NCI-H146 treated with DMSO at 0.1 percent for 48 hours (cell line): ENCODE results near the gene MRPL28.
A peak's percentile ranks its signal among the peaks of the same experiment; 100 is the strongest.
"Not testable (repeated sequence)": the region's sequence is repeated elsewhere in the genome, so short reads cannot be mapped to it uniquely, and the experiment has no call there.

ENCODE experiments used
- DNase-seq: peaks from one replicate; lab custom pipeline; 2025; ENCODE audit not compliant: unreplicated experiment; lab: John Stamatoyannopoulos, UW

Gene MRPL28

GRCh38 chr16:370443-370842, at the start of gene MRPL28:
Gene MRPL28, minus strand, starts transcription at chr16:370538. Its CDS starts 320 bp downstream, at chr16:370218.
- DNase-seq, result peak; percentile 94

- not testable (repeated sequence) for DNase-seq
Observed at GRCh38 chr16:415170-415498, 44.8 kb upstream of the MRPL28 start.

GRCh38 chr16:414395-415169, 44.2 kb upstream of the MRPL28 start:
- DNase-seq, result no peak

DNA sequence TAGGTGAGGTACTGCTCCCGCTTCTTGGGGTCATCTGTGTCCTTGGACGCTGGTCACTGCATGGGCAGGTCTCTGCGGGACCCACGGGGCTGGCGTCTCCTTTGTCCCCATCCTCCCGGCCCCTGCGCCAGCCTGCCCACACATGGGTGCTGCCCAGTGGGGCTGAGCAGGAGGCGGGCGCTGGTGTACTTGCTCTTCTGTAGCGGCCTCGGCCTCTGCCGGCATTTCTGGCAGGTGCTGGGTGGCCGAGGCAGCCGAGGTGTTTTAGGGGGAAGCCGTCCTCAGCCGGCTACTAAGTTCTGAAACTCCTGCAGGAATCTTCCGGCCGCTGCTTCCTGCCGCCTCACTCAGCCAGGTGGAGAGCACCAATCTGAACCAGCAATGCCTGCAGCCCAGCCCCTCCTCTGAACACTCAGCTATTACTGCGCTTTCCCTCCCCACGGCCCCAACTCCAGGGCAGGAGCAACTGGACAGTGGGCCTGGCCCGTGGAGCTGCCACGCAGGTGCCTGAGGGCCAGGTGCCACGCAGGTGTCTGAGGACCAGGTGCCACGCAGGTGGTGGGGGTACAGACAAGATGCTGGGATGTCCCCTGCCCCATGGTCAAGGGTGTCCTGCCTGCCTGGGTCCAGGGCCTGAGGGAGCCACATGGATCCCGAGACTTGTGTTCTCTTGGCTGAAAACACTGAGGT, 41.4 kb upstream of the MRPL28 start:
- DNase-seq, result no peak

- no peak for DNase-seq
Observed at GRCh38 chr16:410516-411178, 40.3 kb upstream of the MRPL28 start.

GRCh38 chr16:407253-407652, 36.9 kb upstream of the MRPL28 start:
- DNase-seq, result no peak

GRCh38 chr16:405548-406506, 35.5 kb upstream of the MRPL28 start:
- no peak for DNase-seq

- no peak for DNase-seq
Observed at GRCh38 chr16:404971-405486, 34.7 kb upstream of the MRPL28 start.

DNA sequence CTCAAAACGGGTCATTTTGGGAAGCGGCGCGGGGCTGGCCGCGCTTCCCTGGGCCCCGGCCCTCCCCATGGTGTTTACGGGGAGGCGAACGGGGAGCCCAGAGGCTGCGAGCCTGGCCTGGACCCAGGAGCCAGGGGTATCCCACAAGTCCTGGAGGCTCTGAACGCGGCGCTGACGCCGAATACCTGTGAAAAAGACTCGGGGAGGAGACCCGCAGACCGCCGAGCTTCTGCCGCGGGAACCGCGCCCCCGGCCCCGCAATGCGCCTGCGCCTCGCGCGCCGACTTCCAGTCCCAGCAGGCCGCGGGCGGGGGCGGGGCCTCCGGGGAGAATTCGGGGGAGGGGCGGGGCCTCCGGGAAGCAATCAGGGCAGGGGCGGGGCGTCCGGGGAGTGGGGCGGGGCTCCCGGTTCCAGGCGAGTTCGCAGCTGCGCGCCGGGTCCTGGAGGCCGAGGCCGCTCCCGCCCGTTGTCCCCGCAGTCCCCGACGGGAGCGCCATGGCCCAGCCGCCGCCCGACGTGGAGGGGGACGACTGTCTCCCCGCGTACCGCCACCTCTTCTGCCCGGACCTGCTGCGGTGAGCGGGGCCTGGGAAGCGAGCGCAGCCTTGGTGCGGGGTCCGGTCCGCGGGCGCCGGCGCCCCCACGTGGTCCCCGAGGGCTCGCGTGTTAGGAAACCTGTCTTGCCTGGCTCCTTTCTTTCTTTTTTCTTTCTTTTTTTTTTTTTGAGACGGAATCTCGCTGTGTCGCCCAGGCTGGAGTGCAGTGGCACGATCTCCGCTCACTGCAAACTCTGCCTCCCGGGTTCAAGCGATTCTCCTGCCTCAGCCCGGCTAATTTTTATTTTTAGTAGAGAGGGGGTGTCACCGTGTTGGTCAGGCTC, 31.4 kb upstream of the MRPL28 start, which contains the start of gene DECR2:
Gene DECR2 (plus strand): TSS at position 418 of the 881 bp plus-strand sequence. CDS start 79 bp downstream, at position 497.
- DNase-seq, result peak; percentile 74

DNA sequence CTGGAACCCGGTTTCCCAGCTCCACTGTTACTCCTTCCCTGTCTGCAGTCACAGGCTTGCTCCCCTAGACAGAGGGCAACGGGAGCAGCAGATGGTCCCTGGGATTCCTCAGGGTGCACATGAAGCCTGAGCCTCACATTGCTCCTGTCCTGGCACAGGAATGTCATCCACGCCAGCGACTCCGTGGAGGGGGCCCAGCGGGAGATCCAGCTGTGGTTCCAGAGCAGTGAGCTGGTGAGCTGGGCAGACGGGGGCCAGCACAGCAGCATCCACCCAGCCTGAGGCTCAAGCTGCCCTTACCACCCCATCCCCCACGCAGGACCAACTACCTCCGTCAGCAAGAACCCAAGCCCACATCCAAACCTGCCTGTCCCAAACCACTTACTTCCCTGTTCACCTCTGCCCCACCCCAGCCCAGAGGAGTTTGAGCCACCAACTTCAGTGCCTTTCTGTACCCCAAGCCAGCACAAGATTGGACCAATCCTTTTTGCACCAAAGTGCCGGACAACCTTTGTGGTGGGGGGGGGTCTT, 29.8 kb upstream of the MRPL28 start:
- no peak for DNase-seq

- DNase-seq, result no peak
Observed at GRCh38 chr16:399340-400019, 29.1 kb upstream of the MRPL28 start.

- no peak for DNase-seq
Observed at GRCh38 chr16:398561-399339, 28.4 kb upstream of the MRPL28 start.

- DNase-seq, result no peak
Observed at GRCh38 chr16:397736-398332, 27.5 kb upstream of the MRPL28 start.

GRCh38 chr16:397135-397661, 26.9 kb upstream of the MRPL28 start, which contains the start of gene NME4:
Gene NME4, plus strand, starts transcription at chr16:397199. Its CDS starts 24 bp downstream, at chr16:397223.
- DNase-seq, result no peak

GRCh38 chr16:396605-397004, 26.3 kb upstream of the MRPL28 start:
- no peak for DNase-seq

GRCh38 chr16:396199-396598, 25.9 kb upstream of the MRPL28 start:
- DNase-seq, result peak; percentile 60

DNA sequence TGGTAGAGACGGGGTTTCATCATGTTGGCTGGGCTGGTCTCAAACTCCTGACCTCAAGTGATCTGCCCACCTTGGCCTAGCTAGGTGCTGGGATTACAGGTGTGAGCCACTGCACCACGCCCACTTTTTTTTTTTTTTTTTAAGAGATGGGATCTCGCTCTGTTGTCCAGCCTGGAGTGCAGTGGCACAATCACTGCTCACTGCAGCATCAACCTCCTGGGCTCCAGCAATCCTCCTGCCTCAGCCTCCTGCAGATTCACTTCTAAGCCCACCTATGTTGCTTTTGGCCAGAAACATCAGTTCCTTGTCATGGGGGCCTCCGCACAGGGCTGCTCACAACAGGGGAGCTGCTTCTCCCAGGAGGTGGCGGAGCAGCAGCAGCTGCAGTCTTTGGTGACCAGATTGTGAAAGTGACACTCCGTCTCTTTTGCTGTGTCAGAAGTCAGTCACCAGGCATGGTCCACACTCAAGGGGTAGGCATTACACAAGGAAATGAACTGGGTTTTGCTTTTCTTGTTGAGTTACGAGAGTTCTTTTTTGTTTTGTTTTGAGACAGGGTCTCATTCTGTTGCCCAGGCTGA, 22.2 kb upstream of the MRPL28 start:
- no peak for DNase-seq
